Uterus (tissue), 2 donors: ENCODE measurements around the gene SORBS1.

ENCODE experiments used
- POLR2A ChIP-seq, 2 donors: fragments of 450-650 bp; IDR thresholded peaks; one replicate each; pipeline ENCODE4 v1.6.1; 2016; ENCODE audit warnings: antibody characterized with exemption in 2 of 2, mild to moderate bottlenecking in 1 of 2, moderate library complexity in 1 of 2
- TF ChIP-seq, protein P1 (sequence below), 4 experiments: fragments of 200-600 bp in 2 of 4; fragments of 450-650 bp in 2 of 4; sonication (generic) in 2 of 4; IDR thresholded peaks; one replicate each; pipeline ENCODE4 v1.5.1; 2016 to 2019; ENCODE audit warnings: antibody characterized with exemption in 4 of 4, mild to moderate bottlenecking in 2 of 4, moderate library complexity in 1 of 4

DNA sequence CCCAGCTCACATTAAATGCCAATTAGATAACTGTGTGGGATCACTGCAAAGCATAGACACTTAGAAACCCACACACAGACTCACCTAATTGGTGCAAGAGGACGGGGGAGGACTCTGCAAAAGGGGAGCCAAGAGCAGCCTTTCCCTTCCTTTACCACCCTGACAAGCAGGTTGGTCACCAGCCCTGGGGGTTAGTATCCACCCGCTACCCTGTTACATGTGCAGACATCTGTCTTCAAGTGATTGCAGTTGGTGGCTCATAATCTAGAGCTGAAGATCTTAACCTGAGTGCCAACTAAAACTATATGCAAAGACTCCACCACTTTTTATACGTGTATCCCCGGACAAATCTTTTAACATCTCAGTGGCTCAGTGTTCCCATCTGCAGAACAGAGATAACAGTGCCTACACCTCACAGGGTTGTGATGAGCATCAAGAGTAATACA, 56.9 kb downstream of the SORBS1 start:
- TF ChIP-seq, protein P1, sequence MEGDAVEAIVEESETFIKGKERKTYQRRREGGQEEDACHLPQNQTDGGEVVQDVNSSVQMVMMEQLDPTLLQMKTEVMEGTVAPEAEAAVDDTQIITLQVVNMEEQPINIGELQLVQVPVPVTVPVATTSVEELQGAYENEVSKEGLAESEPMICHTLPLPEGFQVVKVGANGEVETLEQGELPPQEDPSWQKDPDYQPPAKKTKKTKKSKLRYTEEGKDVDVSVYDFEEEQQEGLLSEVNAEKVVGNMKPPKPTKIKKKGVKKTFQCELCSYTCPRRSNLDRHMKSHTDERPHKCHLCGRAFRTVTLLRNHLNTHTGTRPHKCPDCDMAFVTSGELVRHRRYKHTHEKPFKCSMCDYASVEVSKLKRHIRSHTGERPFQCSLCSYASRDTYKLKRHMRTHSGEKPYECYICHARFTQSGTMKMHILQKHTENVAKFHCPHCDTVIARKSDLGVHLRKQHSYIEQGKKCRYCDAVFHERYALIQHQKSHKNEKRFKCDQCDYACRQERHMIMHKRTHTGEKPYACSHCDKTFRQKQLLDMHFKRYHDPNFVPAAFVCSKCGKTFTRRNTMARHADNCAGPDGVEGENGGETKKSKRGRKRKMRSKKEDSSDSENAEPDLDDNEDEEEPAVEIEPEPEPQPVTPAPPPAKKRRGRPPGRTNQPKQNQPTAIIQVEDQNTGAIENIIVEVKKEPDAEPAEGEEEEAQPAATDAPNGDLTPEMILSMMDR (IDR thresholded peaks at IDR 0.05), result no peak
- TF ChIP-seq POLR2A (IDR thresholded peaks at IDR 0.05), result no peak
